Renal cortex interstitium (tissue), 15 donors: ENCODE data around the gene APC2. TPM values are rescaled to one million over a fixed set of nuclear protein-coding genes. Genes with fewer than 3 reads are reported as not detected.

ENCODE experiments used
- DNase-seq, 11 donors: peaks; one replicate each; pipeline ENCODE4 v3.0.0-alpha.2; 2013; ENCODE audit warnings: low read depth in 9 of 11, low spot score in 4 of 11; ENCODE audit errors: extremely low read depth in 1 of 11
- long read RNA-seq, 16 experiments: transcript quantifications; one replicate each; lab custom pipeline, GENCODE V29; 2026
- polyA plus RNA-seq, 3 donors: library from polyadenylated mRNA; unstranded; fragments of 120-200 nt; gene quantifications; one replicate each; pipeline ENCODE4 v1.2.1, GENCODE V29; 2013; ENCODE audit not compliant: insufficient read length in 3 of 3

APC2 gene, protein sequence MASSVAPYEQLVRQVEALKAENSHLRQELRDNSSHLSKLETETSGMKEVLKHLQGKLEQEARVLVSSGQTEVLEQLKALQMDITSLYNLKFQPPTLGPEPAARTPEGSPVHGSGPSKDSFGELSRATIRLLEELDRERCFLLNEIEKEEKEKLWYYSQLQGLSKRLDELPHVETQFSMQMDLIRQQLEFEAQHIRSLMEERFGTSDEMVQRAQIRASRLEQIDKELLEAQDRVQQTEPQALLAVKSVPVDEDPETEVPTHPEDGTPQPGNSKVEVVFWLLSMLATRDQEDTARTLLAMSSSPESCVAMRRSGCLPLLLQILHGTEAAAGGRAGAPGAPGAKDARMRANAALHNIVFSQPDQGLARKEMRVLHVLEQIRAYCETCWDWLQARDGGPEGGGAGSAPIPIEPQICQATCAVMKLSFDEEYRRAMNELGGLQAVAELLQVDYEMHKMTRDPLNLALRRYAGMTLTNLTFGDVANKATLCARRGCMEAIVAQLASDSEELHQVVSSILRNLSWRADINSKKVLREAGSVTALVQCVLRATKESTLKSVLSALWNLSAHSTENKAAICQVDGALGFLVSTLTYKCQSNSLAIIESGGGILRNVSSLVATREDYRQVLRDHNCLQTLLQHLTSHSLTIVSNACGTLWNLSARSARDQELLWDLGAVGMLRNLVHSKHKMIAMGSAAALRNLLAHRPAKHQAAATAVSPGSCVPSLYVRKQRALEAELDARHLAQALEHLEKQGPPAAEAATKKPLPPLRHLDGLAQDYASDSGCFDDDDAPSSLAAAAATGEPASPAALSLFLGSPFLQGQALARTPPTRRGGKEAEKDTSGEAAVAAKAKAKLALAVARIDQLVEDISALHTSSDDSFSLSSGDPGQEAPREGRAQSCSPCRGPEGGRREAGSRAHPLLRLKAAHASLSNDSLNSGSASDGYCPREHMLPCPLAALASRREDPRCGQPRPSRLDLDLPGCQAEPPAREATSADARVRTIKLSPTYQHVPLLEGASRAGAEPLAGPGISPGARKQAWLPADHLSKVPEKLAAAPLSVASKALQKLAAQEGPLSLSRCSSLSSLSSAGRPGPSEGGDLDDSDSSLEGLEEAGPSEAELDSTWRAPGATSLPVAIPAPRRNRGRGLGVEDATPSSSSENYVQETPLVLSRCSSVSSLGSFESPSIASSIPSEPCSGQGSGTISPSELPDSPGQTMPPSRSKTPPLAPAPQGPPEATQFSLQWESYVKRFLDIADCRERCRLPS (N-terminal part only)
- 1 to 10 TPM; 1.2 to 1.9 (median 1.5) TPM for polyA plus RNA-seq
- long read RNA-seq, donor 1, partial matches to known transcripts: 0 of 9 reads
- long read RNA-seq, donor 1, other reads (novel, unspliced or antisense): 9 of 9 reads
- long read RNA-seq, donor 2, partial matches to known transcripts: 22 of 28 reads
- long read RNA-seq, donor 2, other reads (novel, unspliced or antisense): 6 of 28 reads
- long read RNA-seq, donor 3, partial matches to known transcripts: 8 of 29 reads
- long read RNA-seq, donor 3, other reads (novel, unspliced or antisense): 21 of 29 reads
- long read RNA-seq, donor 4, partial matches to known transcripts: 11 of 27 reads
- long read RNA-seq, donor 4, other reads (novel, unspliced or antisense): 16 of 27 reads
- long read RNA-seq, donor 5: 0 reads
- long read RNA-seq, donor 6, partial matches to known transcripts: 0 of 7 reads
- long read RNA-seq, donor 6, other reads (novel, unspliced or antisense): 7 of 7 reads
- long read RNA-seq, donor 7, partial matches to known transcripts: 0 of 26 reads
- long read RNA-seq, donor 7, other reads (novel, unspliced or antisense): 26 of 26 reads
- long read RNA-seq, donor 8: 0 reads
- long read RNA-seq, donor 9, partial matches to known transcripts: 8 of 19 reads
- long read RNA-seq, donor 9, other reads (novel, unspliced or antisense): 11 of 19 reads
- long read RNA-seq, donor 10: 0 reads
- long read RNA-seq, donor 11, partial matches to known transcripts: 7 of 19 reads
- long read RNA-seq, donor 11, other reads (novel, unspliced or antisense): 12 of 19 reads
- long read RNA-seq, donor 12, partial matches to known transcripts: 7 of 15 reads
- long read RNA-seq, donor 12, other reads (novel, unspliced or antisense): 8 of 15 reads
- long read RNA-seq, donor 13: 0 reads
- long read RNA-seq, donor 14, partial matches to known transcripts: 7 of 13 reads
- long read RNA-seq, donor 14, other reads (novel, unspliced or antisense): 6 of 13 reads
- long read RNA-seq, donor 15: 0 reads
- long read RNA-seq, donor 16, partial matches to known transcripts: 0 of 71 reads
- long read RNA-seq, donor 16, other reads (novel, unspliced or antisense): 71 of 71 reads

- DNase-seq: no peak
These were observed at the start of gene APC2 for GRCh38 chr19:1449467-1450442. Gene APC2 (plus strand): TSS chr19:1450121. CDS start chr19:1453002, 2,881 bp downstream.

DNA sequence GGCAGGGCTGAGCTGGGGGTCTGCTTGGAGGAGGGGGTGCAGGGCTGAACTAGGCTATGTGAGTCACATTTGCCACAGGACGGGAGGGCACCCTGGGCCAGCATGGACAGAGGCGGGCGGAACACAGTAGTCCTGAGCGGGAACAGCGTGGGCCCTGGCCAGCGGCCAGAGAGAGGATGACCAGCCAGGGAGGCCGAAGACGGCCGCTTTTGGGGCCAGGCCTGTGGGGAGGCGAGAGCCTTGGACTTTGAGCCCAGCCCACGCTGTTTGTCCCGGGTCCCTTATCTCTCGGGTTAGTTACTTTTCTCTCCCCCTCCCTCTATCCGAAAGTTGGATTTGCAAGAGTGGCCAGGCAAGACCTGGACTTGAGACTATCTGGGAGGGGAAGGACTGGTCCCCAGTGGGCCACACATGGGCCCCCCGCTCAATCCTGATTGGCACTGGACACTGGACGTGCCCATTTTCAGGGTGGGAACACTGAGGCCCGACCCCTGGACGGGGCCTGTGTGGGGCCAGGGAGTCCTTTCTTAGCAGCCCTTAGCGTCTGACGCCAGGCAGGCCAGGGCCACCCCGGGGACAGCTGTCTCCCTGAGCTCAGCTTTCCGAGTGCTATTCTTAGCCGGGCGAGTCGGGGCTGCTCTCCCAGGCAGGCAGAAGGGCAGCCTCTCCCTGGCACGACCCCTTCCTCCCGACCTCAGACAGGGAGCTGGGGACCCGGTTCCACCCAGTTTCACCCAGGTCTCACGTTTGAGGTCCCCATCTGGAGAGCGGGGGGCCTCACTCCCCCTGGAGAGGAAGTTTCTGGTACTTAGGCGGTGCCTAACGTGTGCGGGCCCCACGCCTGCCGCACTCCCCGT is 49.4 kb upstream of the APC2 start:
- no peak for DNase-seq

DNA sequence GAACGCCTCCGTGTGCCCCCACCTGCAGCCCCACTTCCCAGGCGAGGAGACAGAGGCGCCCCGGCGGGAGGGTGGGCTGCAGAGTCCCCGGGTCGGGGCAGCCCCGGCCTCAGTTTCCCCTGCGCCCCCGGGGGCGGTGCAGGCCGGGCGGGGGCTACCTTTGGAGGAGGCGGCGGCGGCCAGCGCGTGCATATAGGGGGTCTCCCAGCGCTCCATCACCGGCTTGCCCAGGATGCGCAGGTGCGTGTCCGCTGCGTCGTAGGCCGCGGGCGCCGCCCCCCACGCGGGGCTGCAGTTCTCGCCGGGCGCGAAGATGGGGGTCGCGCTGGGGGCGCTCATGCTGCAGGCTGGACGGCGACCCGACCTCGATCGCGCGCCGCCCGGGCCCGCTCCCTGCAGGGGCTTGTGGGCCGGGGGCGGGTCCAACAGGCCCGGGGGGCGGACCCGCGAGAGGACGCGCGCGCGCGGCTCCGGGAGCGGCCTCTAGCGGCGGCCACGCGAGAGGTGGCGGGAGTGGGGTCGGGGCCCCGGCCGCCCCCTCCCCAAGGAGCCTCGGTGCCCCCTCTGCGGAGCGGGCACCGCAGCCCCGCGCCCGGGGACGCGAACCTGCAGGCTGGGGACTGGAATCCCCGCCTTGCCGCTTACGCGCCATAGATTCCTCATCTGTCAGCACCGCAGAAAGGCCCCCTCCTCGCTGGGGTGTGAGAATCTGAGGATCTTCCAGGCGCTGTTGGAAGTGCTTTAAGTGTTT is 48.6 kb upstream of the APC2 start, which contains the start of gene GAMT:
Gene GAMT (minus strand): TSS at position 405 of the 751 bp plus-strand sequence. CDS start 66 bp downstream, at position 339.
- no peak for DNase-seq

DNA sequence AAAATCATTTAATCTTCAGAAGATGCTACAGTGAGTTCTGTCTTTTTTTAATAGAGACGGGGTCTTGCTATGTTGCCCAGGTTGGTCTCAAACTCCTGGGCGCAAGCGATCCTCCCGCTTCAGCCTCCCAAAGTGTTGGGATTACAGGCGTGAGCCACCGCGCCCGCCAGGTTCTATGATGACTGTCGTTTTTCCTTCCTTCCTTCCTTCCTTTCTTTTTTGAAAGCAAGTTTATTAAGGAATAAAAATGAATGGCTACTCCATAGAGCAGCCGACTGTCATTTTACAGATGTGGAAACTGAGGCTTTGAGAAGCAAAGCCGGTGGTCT is 48.1 kb upstream of the APC2 start:
- DNase-seq: no peak

DNA sequence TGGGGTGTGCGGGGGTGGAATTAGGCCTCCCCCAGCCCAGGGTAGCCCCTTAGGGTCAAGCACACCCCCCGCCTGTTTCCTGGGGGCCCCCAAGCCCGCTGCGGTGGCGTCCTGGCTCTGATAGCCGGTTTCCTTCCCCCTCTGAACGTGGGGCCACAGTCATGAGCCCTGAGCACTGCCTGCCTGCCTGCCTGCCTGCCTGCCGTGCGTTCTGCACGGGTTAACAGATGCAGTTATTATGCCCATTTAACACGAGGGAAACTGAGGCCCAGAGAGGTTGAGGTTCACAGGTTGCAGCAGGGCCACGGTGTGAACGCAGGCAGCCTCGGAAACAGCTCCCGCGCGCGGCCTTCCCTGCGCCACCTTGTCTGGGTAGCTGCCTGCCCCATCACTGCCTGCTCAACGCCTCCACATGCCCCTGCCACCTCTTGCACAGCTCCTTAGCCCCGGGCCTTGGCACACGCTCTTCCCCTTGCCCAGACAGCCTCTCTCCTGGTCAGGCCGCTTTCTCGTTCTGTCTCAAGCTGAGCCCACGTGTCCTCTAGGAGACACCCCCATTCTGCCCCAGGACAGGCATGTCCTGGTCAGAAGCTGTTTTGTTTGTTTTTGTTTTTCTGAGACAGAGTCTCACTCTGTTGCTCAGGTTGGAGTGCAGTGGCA is 47.4 kb upstream of the APC2 start:
- DNase-seq: no peak

DNA sequence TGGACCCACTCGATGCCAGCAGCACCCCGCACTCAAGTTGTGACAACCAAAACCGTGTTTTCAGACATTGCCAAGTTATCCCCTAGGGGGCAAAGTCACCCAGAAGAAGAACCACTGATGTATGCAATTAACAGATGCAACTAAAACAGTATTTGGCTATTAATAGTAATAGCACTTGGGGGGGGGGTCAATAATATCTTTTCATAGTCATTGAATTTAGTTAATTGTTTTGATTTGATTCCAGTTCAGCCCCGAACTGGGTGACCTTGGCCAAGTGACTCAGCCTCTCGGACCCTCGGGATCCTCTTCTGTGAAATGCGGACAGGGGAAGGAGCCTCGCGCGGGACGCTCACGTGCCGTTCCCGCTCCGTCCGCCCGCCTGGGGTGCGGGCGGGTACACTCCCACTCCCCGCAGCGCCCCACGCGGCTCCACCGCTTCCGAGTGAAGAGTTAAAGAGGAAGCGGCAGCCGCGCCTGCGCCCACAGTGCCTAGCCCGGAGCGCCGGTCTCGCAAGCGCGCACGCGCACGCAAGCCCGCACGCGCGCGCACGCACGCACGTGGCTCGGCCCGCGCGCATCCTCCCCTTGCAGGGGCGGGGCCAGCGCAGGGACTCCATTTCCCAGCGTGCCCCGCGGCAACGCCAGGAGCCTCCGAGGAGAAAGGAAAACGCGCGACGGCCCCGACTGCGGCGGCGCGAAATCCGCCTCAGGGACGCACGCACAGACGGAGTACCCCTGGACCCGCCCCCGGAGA is 43.0 kb upstream of the APC2 start:
- DNase-seq: peak; percentile 91 to 99 (median 98)

GRCh38 chr19:1407528-1408299 is 42.2 kb upstream of the APC2 start, which contains the start of gene DAZAP1:
Gene DAZAP1 (plus strand): TSS chr19:1407586. CDS start chr19:1407774, 188 bp downstream.
- DNase-seq: no peak

DNA sequence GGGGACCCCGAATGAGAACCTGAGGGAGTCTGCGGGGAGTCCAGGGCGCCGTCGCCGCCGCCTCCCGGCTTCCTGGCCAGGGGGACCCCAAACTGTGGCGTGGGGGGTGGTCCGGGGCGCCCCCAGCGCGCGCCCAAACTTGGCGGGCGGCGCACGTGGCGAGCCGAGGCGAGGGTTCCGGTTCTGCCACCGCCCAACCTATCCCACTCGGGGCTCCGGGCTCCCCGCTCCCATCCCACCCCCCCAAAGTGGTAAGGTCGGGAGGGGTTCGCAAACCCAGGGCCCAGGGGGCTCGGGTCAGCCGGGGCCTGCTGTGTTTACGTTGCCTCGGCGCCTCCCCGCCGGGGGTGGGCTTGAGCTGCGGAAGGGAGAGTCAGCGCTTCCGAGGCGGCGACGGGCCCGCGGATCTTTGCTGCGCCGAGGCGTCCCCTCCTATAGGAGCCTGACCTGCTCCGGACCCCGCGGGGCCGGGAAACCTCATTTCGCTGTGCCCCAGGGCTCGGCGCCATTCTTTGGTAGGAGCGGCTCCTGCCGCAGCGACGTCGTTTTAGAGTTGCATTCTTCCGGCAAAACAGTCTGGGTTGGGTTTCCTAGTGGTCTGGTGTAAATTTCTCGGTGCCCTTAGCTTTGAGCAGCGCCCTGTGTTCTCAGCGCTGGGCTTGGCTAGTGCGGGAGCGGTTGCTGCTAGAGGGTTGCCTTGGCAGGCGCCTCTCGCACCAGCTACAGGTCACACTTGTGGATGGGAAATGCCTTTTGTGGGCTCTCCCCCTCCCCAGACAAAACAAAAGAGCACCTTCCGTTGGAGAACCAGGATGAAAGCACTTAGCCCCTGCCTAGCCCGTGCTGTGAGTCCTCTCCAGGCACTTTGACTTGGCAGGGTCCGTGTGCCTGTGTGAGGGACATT is 41.4 kb upstream of the APC2 start:
- no peak for DNase-seq

DNA sequence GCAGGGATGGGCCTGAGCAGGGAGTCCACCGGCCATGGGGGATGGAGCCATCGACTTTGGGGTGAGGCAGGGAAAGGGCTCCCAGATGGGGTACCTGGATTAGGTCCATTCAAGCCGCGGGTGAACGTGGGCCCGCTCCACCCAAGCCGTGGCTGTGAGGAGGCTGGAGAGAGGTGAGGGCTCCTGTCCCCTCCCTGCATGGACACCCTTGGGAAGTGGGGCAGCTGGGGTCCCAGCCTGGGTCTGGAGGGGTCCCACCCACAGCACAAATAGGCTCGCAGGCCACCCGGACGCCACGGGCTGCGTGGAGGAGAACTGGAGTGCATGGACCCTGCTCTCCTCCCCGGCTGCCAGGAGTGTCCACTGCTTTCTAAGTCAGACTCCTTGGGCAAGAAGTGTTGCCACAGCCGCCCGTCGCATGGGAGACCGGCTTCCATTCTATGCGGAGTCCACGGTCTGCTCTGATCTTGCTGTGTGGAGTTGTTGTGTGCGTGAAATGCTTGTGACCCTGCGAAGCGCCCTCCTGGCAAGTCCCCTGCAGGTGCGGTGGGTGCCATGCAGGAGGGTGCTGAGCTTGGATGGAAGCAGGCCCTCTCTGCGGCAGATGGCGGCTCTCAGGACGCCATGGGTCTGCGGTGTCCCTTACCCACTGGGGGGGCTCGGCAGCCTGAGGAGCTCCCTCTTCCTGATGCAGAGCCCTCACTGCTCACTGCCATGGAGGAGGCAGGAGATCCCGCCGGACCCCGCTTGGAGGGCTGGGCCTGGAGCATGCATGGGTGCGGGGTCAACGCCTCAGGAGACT is 40.5 kb upstream of the APC2 start:
- no peak for DNase-seq

DNA sequence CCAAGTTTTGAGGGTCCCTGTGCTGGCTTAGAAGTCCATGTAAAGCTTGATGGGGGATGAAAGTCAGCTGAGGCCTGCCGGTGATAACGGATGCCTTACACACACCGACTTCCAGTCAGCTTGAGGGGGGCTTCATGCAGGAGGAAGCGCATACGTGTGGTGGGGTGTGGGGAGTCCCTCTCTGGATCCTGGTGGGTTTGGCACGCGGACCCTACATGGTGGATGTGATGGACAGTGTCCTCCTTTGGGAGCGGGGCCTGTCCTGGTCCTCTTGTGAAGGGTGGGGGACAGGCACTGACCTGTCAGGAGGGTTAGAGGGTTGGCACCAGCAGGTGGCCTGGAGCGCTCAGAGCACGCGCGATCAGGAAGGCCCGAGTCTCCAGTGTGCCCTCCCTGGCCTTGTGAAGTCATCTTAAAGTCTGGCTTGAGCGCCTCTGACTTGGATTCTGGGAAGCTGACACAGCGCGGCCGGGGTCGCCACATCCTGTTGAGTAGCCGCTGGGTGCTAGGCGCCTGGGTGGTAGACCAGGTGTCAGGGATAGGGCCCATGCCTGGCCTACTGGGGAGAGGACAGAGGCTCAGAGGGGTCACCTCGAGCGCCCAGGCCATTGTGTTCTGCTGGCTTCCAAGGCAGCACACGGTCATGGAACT is 39.7 kb upstream of the APC2 start:
- DNase-seq: no peak
